Measurements from ENCODE around the gene TCF19.

The TCF19 gene

GRCh38 chr6:31126396-31127175 is 31.8 kb upstream of the TCF19 start:
- FAIRE-seq (no peak), DNase-seq (ENCODE audit: insufficient read length, low spot score) (no peak)

GRCh38 chr6:31128093-31128676 is 30.2 kb upstream of the TCF19 start:
- FAIRE-seq, result no peak
- peak; percentile 64 for DNase-seq (ENCODE audit: insufficient read length, low spot score)

GRCh38 chr6:31129130-31129529 is 29.3 kb upstream of the TCF19 start:
- FAIRE-seq (no peak), DNase-seq (ENCODE audit: insufficient read length, low spot score) (no peak)

- no peak for FAIRE-seq
- no peak for DNase-seq (ENCODE audit: insufficient read length, low spot score)
These were observed 27.6 kb upstream of the TCF19 start for GRCh38 chr6:31130751-31131150.

GRCh38 chr6:31131595-31131994 is 26.8 kb upstream of the TCF19 start:
- no peak for FAIRE-seq

GRCh38 chr6:31132806-31133205 is 25.6 kb upstream of the TCF19 start:
- no peak for FAIRE-seq
- no peak for DNase-seq (ENCODE audit: insufficient read length, low spot score)

More at GRCh38 chr6:31131595-31131994, 26.8 kb upstream of the TCF19 start:
- no peak for DNase-seq (ENCODE audit: insufficient read length, low spot score)

- DNase-seq (ENCODE audit: insufficient read length, low spot score) (no peak), FAIRE-seq (no peak)
These were observed 22.7 kb upstream of the TCF19 start for GRCh38 chr6:31135710-31136109.

- FAIRE-seq, result no peak
- no peak for DNase-seq (ENCODE audit: insufficient read length, low spot score)
These were observed 19.4 kb upstream of the TCF19 start, which contains the start of gene PSORS1C2 for GRCh38 chr6:31138982-31139381. Gene PSORS1C2, minus strand, starts transcription at chr6:31139066. Its CDS starts 40 bp downstream, at chr6:31139026.

- peak; percentile 34 for DNase-seq (ENCODE audit: insufficient read length, low spot score)
- no peak for FAIRE-seq
These were observed 18.8 kb upstream of the TCF19 start for GRCh38 chr6:31139599-31139998.

GRCh38 chr6:31140643-31141042 is 17.7 kb upstream of the TCF19 start:
- FAIRE-seq, result no peak
- DNase-seq (ENCODE audit: insufficient read length, low spot score), result no peak

- FAIRE-seq, result no peak
These were observed 16.0 kb upstream of the TCF19 start for GRCh38 chr6:31142361-31142761.

GRCh38 chr6:31143148-31143547 is 15.2 kb upstream of the TCF19 start:
- DNase-seq (ENCODE audit: insufficient read length, low spot score) (peak; percentile 42), FAIRE-seq (no peak)

More at GRCh38 chr6:31142361-31142761, 16.0 kb upstream of the TCF19 start:
- DNase-seq (ENCODE audit: insufficient read length, low spot score), result no peak

GRCh38 chr6:31144296-31144969 is 14.0 kb upstream of the TCF19 start:
- FAIRE-seq (no peak), DNase-seq (ENCODE audit: insufficient read length, low spot score) (no peak)

- FAIRE-seq, result no peak
- DNase-seq (ENCODE audit: insufficient read length, low spot score), result no peak
These were observed 13.4 kb upstream of the TCF19 start for GRCh38 chr6:31144970-31145340.

- DNase-seq (ENCODE audit: insufficient read length, low spot score), result no peak
- no peak for FAIRE-seq
These were observed 13.0 kb upstream of the TCF19 start for GRCh38 chr6:31145386-31145785.

- FAIRE-seq (no peak), DNase-seq (ENCODE audit: insufficient read length, low spot score) (no peak)
These were observed 8.5 kb upstream of the TCF19 start for GRCh38 chr6:31149827-31150447.

GRCh38 chr6:31152781-31153180 is 5.6 kb upstream of the TCF19 start:
- FAIRE-seq, result no peak
- DNase-seq (ENCODE audit: insufficient read length, low spot score), result no peak

GRCh38 chr6:31154436-31154835 is 4.0 kb upstream of the TCF19 start:
- FAIRE-seq, result no peak
- no peak for DNase-seq (ENCODE audit: insufficient read length, low spot score)

- FAIRE-seq (no peak), DNase-seq (ENCODE audit: insufficient read length, low spot score) (no peak)
These were observed 1.7 kb upstream of the TCF19 start for GRCh38 chr6:31156641-31157040.

- no peak for DNase-seq (ENCODE audit: insufficient read length, low spot score)
- FAIRE-seq, result no peak
These were observed 763 bp upstream of the TCF19 start, which contains the start of gene CCHCR1 for GRCh38 chr6:31157513-31158139. Gene CCHCR1, minus strand, starts transcription at chr6:31157802. Its CDS starts 202 bp downstream, at chr6:31157600.
